Brain pericyte (primary cell): ENCODE data around the gene MICU2.
"Not testable (repeated sequence)": the region's sequence is repeated elsewhere in the genome, so short reads cannot be mapped to it uniquely, and the experiment has no call there.

Source experiments
- DNase-seq: peaks from one replicate; pipeline ENCODE4 v3.0.0-alpha.2; 2012; ENCODE audit warnings: low read depth, low spot score

MICU2 gene

GRCh38 chr13:21594715-21595545 lies 9.0 kb downstream of the MICU2 start:
- DNase-seq: no peak

GRCh38 chr13:21590665-21591456 lies 13.1 kb downstream of the MICU2 start:
- DNase-seq: not testable (repeated sequence)

DNA sequence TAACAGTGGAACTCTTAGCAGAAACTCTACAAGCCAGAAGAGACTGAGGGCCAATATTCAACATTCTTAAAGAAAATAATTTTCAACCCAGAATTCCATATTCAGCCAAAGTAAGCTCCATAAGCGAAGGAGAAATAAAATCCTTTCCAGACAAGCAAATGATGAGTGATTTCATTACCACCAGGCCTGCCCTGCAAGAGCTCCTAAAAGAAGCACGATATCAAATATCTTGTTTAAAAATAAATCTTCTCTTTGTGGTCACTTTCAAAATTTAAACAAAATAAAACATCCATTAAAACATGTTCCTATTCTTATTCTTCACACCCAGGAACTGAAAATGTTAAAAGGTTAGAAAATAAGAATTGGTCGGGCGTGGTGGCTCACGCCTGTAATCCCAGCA lies 13.7 kb downstream of the MICU2 start:
- DNase-seq: no peak

- not testable (repeated sequence) for DNase-seq
Measured at GRCh38 chr13:21589510-21589909, 14.5 kb downstream of the MICU2 start.

- not testable (repeated sequence) for DNase-seq
Measured at GRCh38 chr13:21588411-21588810, 15.6 kb downstream of the MICU2 start.

- DNase-seq: no peak
Measured at GRCh38 chr13:21584973-21585592, 18.9 kb downstream of the MICU2 start.

GRCh38 chr13:21583478-21583877 lies 20.5 kb downstream of the MICU2 start:
- no peak for DNase-seq

GRCh38 chr13:21580736-21581135 lies 23.2 kb downstream of the MICU2 start:
- no peak for DNase-seq

GRCh38 chr13:21579754-21580316 lies 24.1 kb downstream of the MICU2 start:
- no peak for DNase-seq

- no peak for DNase-seq
Measured at GRCh38 chr13:21578748-21579147, 25.2 kb downstream of the MICU2 start.

DNA sequence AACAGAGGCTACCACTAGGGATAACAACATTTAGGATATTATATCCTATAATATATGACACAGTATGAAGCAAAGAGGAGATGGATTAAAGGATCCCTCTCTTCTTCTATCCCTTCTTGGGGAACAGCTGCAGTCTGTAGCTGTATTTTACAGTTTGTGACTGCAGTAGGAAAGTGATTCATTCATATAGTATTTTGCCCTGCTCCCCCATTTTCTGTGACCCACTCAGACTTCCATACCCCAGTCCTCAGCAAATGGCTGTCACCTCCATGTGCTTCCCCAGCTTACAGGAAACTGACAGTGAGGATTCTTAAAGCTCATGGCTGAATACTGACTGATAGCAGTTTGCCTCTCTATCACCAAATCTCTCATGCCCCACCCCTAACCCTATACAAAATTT lies 27.5 kb downstream of the MICU2 start:
- no peak for DNase-seq

GRCh38 chr13:21573920-21574712 lies 29.9 kb downstream of the MICU2 start:
- DNase-seq: no peak

GRCh38 chr13:21569686-21570085 lies 34.3 kb downstream of the MICU2 start:
- no peak for DNase-seq

DNA sequence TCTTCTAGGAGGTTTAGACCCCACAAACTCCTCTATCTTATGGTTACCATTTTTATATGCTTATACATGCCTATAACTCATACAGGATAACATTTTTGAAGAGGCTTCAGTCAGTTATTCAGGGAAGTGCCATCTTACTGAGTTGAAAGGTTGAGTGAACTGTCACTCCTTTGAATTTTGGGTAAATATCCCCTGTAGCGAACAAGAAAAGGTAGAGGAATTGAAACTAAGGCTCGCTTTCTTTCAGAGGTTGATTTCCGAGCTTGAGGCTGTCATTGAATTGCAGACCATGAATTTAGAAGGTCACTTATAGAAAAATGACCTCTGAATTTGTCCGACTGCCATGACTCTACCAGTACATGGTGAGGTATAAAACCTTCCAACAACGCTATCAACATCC lies 35.1 kb downstream of the MICU2 start:
- no peak for DNase-seq

- DNase-seq: no peak
Measured at GRCh38 chr13:21567714-21568113, 36.3 kb downstream of the MICU2 start.

GRCh38 chr13:21557995-21558394 lies 46.0 kb downstream of the MICU2 start:
- DNase-seq: no peak

GRCh38 chr13:21556051-21556450 lies 47.9 kb downstream of the MICU2 start:
- DNase-seq: no peak

DNA sequence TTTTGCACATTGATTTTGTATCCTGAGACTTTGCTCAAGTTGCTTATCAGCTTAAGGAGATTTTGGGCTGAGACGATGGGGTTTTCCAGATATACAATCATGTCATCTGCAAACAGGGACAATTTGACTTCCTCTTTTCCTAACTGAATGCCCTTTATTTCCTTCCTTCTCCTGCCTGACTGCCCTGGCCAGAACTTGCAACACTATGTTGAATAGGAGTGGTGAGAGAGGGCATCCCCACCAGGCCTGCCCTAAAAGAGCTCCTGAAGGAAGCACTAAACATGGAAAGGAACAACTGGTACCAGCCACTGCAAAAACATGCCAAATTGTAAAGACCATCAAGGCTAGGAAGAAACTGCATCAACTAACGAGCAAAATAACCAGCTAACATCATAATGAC lies 50.7 kb downstream of the MICU2 start:
- DNase-seq: not testable (repeated sequence)

DNA sequence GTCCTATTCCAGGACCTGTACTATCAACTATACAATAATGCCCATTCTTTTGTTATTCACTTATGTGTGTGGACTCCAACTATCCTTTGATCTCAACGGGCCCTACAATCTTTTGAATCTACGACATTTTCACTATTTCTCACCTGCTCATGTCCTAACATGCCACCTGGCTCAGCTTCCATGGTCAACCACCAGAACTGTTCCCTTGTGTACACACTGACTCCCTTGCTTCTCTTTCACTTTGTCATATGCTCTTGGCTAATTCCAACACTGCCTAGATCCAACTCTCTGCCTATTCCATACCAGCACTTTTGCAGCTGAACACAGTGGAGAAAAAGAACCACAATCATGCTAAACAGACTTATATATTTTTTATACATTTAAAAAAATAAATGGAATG lies 53.1 kb downstream of the MICU2 start:
- no peak for DNase-seq

GRCh38 chr13:21549633-21550032 lies 54.3 kb downstream of the MICU2 start:
- DNase-seq: no peak

GRCh38 chr13:21548577-21548976 lies 55.4 kb downstream of the MICU2 start:
- no peak for DNase-seq
